ENCODE measurements around the gene CHST15. TPM values are rescaled to one million over a fixed set of nuclear protein-coding genes. Genes with fewer than 3 reads are reported as not detected.

Gene CHST15
- total and polyA plus RNA-seq, 2 donors from 2014 or later = 2.8 to 39.7 TPM

DNA sequence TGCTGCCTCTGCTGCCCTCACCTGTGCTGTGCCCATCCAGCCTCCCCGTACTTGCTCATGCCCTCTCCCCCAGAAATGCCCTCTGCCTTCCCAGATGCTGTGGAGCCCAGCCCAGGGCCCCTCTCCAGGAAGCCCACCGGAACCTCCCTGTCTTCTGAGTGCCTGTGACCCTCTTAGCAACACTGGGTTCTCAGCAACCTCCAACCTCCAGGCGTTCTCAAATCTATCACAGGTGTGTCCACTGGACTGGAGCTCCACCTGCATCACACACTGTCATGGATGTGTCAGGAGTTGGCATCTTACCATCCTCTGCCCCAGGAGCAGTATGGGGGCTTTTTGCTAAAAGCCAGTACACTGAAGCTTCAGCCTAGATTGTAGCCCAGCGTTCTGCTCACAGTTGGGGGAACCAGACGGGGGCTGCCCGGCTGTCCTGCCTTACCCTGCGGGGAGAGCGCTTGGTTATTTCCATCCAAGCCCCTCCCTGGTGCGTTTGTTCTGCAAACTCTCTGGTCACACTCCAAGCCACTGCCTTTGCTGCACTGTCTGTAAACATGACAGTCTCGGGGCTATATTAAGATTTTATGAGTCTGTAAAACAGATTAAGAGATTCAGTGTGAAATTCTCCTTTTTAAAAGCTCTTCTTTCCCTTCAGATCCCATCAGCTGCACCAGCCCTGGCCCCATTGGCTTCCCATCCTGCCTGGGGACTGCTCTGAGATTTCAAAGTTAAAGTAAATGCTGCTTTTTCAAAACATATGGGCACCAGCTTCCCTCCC lies 130.5 kb downstream of the CHST15 start:
- H3K4me3 ChIP-seq (ENCODE audit: low read length in 3 of 3) = no peak overlapping the region
- TF ChIP-seq, protein P1, sequence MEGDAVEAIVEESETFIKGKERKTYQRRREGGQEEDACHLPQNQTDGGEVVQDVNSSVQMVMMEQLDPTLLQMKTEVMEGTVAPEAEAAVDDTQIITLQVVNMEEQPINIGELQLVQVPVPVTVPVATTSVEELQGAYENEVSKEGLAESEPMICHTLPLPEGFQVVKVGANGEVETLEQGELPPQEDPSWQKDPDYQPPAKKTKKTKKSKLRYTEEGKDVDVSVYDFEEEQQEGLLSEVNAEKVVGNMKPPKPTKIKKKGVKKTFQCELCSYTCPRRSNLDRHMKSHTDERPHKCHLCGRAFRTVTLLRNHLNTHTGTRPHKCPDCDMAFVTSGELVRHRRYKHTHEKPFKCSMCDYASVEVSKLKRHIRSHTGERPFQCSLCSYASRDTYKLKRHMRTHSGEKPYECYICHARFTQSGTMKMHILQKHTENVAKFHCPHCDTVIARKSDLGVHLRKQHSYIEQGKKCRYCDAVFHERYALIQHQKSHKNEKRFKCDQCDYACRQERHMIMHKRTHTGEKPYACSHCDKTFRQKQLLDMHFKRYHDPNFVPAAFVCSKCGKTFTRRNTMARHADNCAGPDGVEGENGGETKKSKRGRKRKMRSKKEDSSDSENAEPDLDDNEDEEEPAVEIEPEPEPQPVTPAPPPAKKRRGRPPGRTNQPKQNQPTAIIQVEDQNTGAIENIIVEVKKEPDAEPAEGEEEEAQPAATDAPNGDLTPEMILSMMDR (IDR thresholded peaks at IDR 0.05; ENCODE audit: borderline replicate concordance, extremely low read depth, insufficient read depth) = no peak
- no peaks in the 10 kb centered on the region for H3K36me3 ChIP-seq (ENCODE audit: control insufficient read depth in 2 of 3, insufficient read depth in 3 of 3, low read length in 3 of 3)
- no peaks in the 10 kb centered on the region for H3K27me3 ChIP-seq (ENCODE audit: control insufficient read depth, insufficient read depth, low read length)
- FAIRE-seq (no peak), DNase-seq (no peak)
- no peaks in the 10 kb centered on the region for H3K9me3 ChIP-seq (ENCODE audit: control insufficient read depth in 2 of 3, insufficient read depth in 1 of 3, low read length in 3 of 3)
- no peak overlapping the region for H3K27ac ChIP-seq (ENCODE audit: low read depth in 2 of 2, low read length in 2 of 2)
- no peak overlapping the region for H3K9ac ChIP-seq (ENCODE audit: low read length in 3 of 3)
- intact Hi-C loops (cut with DNase I) = no loop called here
- H3K4me1 ChIP-seq (ENCODE audit: control insufficient read depth in 2 of 3, insufficient read depth in 2 of 3, low read depth in 1 of 3, low read length in 3 of 3) = no peaks in the 10 kb centered on the region

- no peak for FAIRE-seq
- H3K27ac ChIP-seq (ENCODE audit: low read depth in 2 of 2, low read length in 2 of 2) = no peak overlapping the region
- TF ChIP-seq, protein P1 (IDR thresholded peaks at IDR 0.05; ENCODE audit: borderline replicate concordance, extremely low read depth, insufficient read depth) = no peak
- peaks cover 0 to 4% (median 0%) of the 10 kb centered on the region in 3 donors for H3K9me3 ChIP-seq (ENCODE audit: control insufficient read depth in 2 of 3, insufficient read depth in 1 of 3, low read length in 3 of 3)
- intact Hi-C loops (cut with DNase I) = no loop called here
- no peaks in the 10 kb centered on the region for H3K36me3 ChIP-seq (ENCODE audit: control insufficient read depth in 2 of 3, insufficient read depth in 3 of 3, low read length in 3 of 3)
- H3K4me1 ChIP-seq (ENCODE audit: control insufficient read depth in 2 of 3, insufficient read depth in 2 of 3, low read depth in 1 of 3, low read length in 3 of 3) = no peaks in the 10 kb centered on the region
- no peak overlapping the region for H3K9ac ChIP-seq (ENCODE audit: low read length in 3 of 3)
- DNase-seq = no peak
- no peak overlapping the region for H3K4me3 ChIP-seq (ENCODE audit: low read length in 3 of 3)
- no peaks in the 10 kb centered on the region for H3K27me3 ChIP-seq (ENCODE audit: control insufficient read depth, insufficient read depth, low read length)
Observed at GRCh38 chr10:123958241-123958640, 135.2 kb downstream of the CHST15 start.

Other genes with a start within 250 kb of the CHST15 start
- 18.1 TPM for gene CPXM2, start 201.8 kb downstream of the CHST15 start, total RNA-seq
- 18.5 TPM for gene CPXM2, start 201.8 kb downstream of the CHST15 start, polyA plus RNA-seq (ENCODE audit: insufficient read depth, low read depth, low replicate concordance)